GM12878 (cell line): Measurements from ENCODE around the gene PIK3C2B. TPM values are rescaled to one million over a fixed set of nuclear protein-coding genes. Genes with fewer than 3 reads are reported as not detected.
"Not testable (repeated sequence)": the region's sequence is repeated elsewhere in the genome, so short reads cannot be mapped to it uniquely, and the experiment has no call there.

Experiments
- ATAC-seq: fragments of 200-7000 bp; cut with Tn5 transposase; 3 replicates; pipeline ENCODE4 v1.9.1; 2020; ENCODE audit warnings: mild to moderate bottlenecking, moderate library complexity
- BruUV-seq: library from RNA; stranded (reverse); fragments of 400-500 nt; replicated peaks from 2 replicates; lab custom pipeline; 2021; lab: Mats Ljungman, UMichigan
- CTCF ChIA-PET: fragments of 300-600 bp; sonication (Branson Sonifier 250); formaldehyde crosslinking; extraction: SDS; loops from one replicate; lab custom pipeline; 2021; ENCODE audit warnings: inconsistent platforms; lab: Yijun Ruan, JAX
- POLR2A ChIA-PET: fragments of 350-600 bp; formaldehyde crosslinking; extraction: SDS; loops from one replicate; lab custom pipeline; 2021; ENCODE audit warnings: inconsistent platforms; lab: Charles Lee
- RAD21 ChIA-PET: fragments of 300-600 bp; sonication (Branson Sonifier 250); formaldehyde crosslinking; loops from one replicate; lab custom pipeline; 2023; ENCODE audit warnings: antibody characterized with exemption; ENCODE audit not compliant: unreplicated experiment; lab: Charles Lee
- SMC1A ChIA-PET: fragments of 300-600 bp; sonication (Branson Sonifier 250); formaldehyde crosslinking; loops from one replicate; lab custom pipeline; 2023; ENCODE audit not compliant: unreplicated experiment, uncharacterized antibody; lab: Charles Lee
- DNase-seq: peaks from one replicate; pipeline ENCODE4 v3.0.0-alpha.2; 2011; ENCODE audit warnings: low read depth, low spot score
- FAIRE-seq: peaks from 3 replicates; lab custom pipeline; 2011; peaks lifted over from hg19 to GRCh38; lab: Jason Lieb, UNC
- H2AFZ ChIP-seq: 2 replicates; pipeline ENCODE4 v1.6.0; 2011; ENCODE audit warnings: low read depth, low read length, control low read depth; ENCODE audit not compliant: control insufficient read depth
- H3K27ac ChIP-seq: 2 replicates; pipeline ENCODE4 v1.5.1; 2011; ENCODE audit warnings: control low read depth; ENCODE audit not compliant: control insufficient read depth, insufficient read depth
- H3K27me3 ChIP-seq, 2 experiments: replicated peaks in 1 of 2; 2 replicates each; pipeline versions ENCODE4 v1.6.0 to v1.6.1; 2011; ENCODE audit warnings: low read length in 1 of 2; ENCODE audit not compliant: control insufficient read depth in 2 of 2, insufficient read depth in 2 of 2
- H3K36me3 ChIP-seq, 2 experiments: 2 replicates each; pipeline ENCODE4 v1.5.1; 2011; ENCODE audit warnings: low read length in 1 of 2; ENCODE audit not compliant: control insufficient read depth in 2 of 2, insufficient read depth in 2 of 2
- H3K4me1 ChIP-seq: 2 replicates; pipeline ENCODE4 v1.6.1; 2011; ENCODE audit warnings: mild to moderate bottlenecking, low read length, moderate library complexity, mixed read lengths; ENCODE audit not compliant: control insufficient read depth, insufficient read depth
- H3K4me2 ChIP-seq: 2 replicates; pipeline ENCODE4 v1.6.0; 2011; ENCODE audit warnings: control low read depth; ENCODE audit not compliant: control insufficient read depth, insufficient read depth
- H3K4me3 ChIP-seq: fragments of 200-600 bp; sonication (generic); 2 replicates; pipeline ENCODE4 v1.5.1; 2016
- H3K79me2 ChIP-seq: 2 replicates; pipeline ENCODE4 v1.6.0; 2011; ENCODE audit warnings: low read length; ENCODE audit not compliant: control insufficient read depth, insufficient read depth
- H3K9ac ChIP-seq: 2 replicates; pipeline ENCODE4 v1.8.0; 2011; ENCODE audit warnings: low read length, control low read depth, mixed read lengths; ENCODE audit not compliant: control insufficient read depth, insufficient read depth
- H3K9me3 ChIP-seq: replicated peaks from 3 replicates; pipeline ENCODE4 v1.5.1; 2011; ENCODE audit warnings: mild to moderate bottlenecking, low read length; ENCODE audit not compliant: control insufficient read depth, insufficient read depth
- H4K20me1 ChIP-seq: 2 replicates; pipeline ENCODE4 v1.6.0; 2011; ENCODE audit not compliant: control insufficient read depth, insufficient read depth
- BACH1 ChIP-seq: fragments of 450-650 bp; IDR thresholded peaks from 2 replicates; pipeline ENCODE4 v1.6.1; 2017; ENCODE audit warnings: mild to moderate bottlenecking, borderline replicate concordance
- EP300 ChIP-seq, 2 experiments: fragments of 150-350 bp in 1 of 2; IDR thresholded peaks; 2 replicates each; pipeline ENCODE4 v1.6.1; 2011 to 2012; ENCODE audit warnings: low read depth in 2 of 2, low read length in 2 of 2, borderline replicate concordance in 1 of 2, improper control_type of control experiment in 1 of 2, inconsistent platforms in 1 of 2; ENCODE audit not compliant: control insufficient read depth in 1 of 2
- IKZF1 ChIP-seq: fragments of 450-650 bp; conservative IDR thresholded peaks from 2 replicates; pipeline ENCODE4 v1.6.1; 2017; ENCODE audit warnings: antibody characterized with exemption, mild to moderate bottlenecking
- KAT2A ChIP-seq: conservative IDR thresholded peaks from 2 replicates; pipeline ENCODE4 v1.6.1; 2011; ENCODE audit warnings: low read depth, low read length; ENCODE audit not compliant: control insufficient read depth
- NBN ChIP-seq: fragments of 450-650 bp; IDR thresholded peaks from 2 replicates; pipeline ENCODE4 v1.6.1; 2016
- NFIC ChIP-seq: IDR thresholded peaks from 2 replicates; pipeline ENCODE4 v1.6.1; 2012; ENCODE audit warnings: low read depth, mild to moderate bottlenecking, inconsistent platforms, low read length, moderate library complexity
- NFXL1 ChIP-seq: fragments of 450-650 bp; IDR thresholded peaks from 2 replicates; pipeline ENCODE4 v1.6.1; 2017; ENCODE audit warnings: antibody characterized with exemption, mild to moderate bottlenecking, borderline replicate concordance
- NR2F1 ChIP-seq: fragments of 450-650 bp; conservative IDR thresholded peaks from 2 replicates; pipeline ENCODE4 v1.6.1; 2017; ENCODE audit warnings: mild to moderate bottlenecking
- POU2F2 ChIP-seq: IDR thresholded peaks from 3 replicates; pipeline ENCODE4 v1.6.1; 2011; ENCODE audit warnings: low read depth, mild to moderate bottlenecking, low read length, borderline replicate concordance
- RUNX3 ChIP-seq: IDR thresholded peaks from 2 replicates; pipeline ENCODE4 v1.6.1; 2012; ENCODE audit warnings: low read length, inconsistent platforms
- SIX5 ChIP-seq: IDR thresholded peaks from 2 replicates; pipeline ENCODE4 v1.6.1; 2011; ENCODE audit warnings: mild to moderate bottlenecking, low read depth, low read length, moderate library complexity; ENCODE audit not compliant: severe bottlenecking
- SUZ12 ChIP-seq: fragments of 200-600 bp; sonication (generic); IDR thresholded peaks from one replicate; pipeline ENCODE4 v1.6.1; 2018; ENCODE audit warnings: antibody characterized with exemption, mild to moderate bottlenecking; ENCODE audit not compliant: unreplicated experiment
- TARDBP ChIP-seq: IDR thresholded peaks from 2 replicates; pipeline ENCODE4 v1.6.1; 2016; ENCODE audit warnings: borderline replicate concordance
- WGBS: methylation state at CpG from one replicate; pipeline ENCODE4 v1.1.6; 2016; ENCODE audit warnings: low lambda C conversion rate; ENCODE audit not compliant: insufficient replicate concordance, insufficient coverage; ENCODE audit errors: missing lambda C conversion rate; 5-methylcytosine and 5-hydroxymethylcytosine counted together
- in situ Hi-C: fragments of 300-500 bp; cut with MboI; formaldehyde crosslinking; loops from 9 replicates; pipeline ENCODE4 v1.14.3; 2018; ENCODE audit warnings: mixed read lengths
- intact Hi-C: fragments of 100-400 bp; cut with micrococcal nuclease; formaldehyde crosslinking; loops from one replicate; pipeline ENCODE4 v1.14.2; 2022; ENCODE audit not compliant: unreplicated experiment
- polyA plus RNA-seq, 11 experiments: library from polyadenylated mRNA; depleted of rRNA in 4 of 11; unstranded in 6 of 11; stranded (reverse) in 5 of 11; fragments of >200 nt; fragmentation: Nextera tagmentation in 4 of 11; fragmentation: Illumina TruSeq in 1 of 11; extraction: Ambion mirVana in 4 of 11; extraction: Trizol in 1 of 11; gene quantifications; 1 replicate in 1 of 11; 2 replicates in 10 of 11; pipeline versions ENCODE4 v1.2.1 to v1.2.3, GENCODE V29; 2011 to 2016; ENCODE audit warnings: inconsistent platforms in 2 of 11, missing spikeins in 2 of 11, low read depth in 1 of 11
- total RNA-seq, 4 experiments: library from RNA; depleted of rRNA in 3 of 4; stranded (reverse); fragments of >200 nt in 3 of 4; fragmentation: Illumina TruSeq in 1 of 4; extraction: Trizol in 1 of 4; gene quantifications; 2 replicates each; pipeline versions ENCODE4 v1.2.1 to v1.2.3, GENCODE V29; 2013 to 2021

Gene PIK3C2B
- total and polyA plus RNA-seq, 10 of the 15 experiments (the other 5 are each of a cell fraction or from before 2014, with no cell fraction given) = 2.2 to 38.1 (median 11.4) TPM

- FAIRE-seq, H3K9me3 ChIP-seq, H3K27me3 ChIP-seq, in situ Hi-C loops, intact Hi-C loops, DNase-seq, ATAC-seq, H2AFZ ChIP-seq, H3K4me3 ChIP-seq, H4K20me1 ChIP-seq, H3K27ac ChIP-seq, H3K9ac ChIP-seq, BruUV-seq, H3K4me2 ChIP-seq, H3K36me3 ChIP-seq: not testable (repeated sequence)
- ChIA-PET SMC1A (interaction anchor here (1.3 to 18.3 kb wide), 6 partner anchors 14 to 51 kb away, joined by 3 to 408 read pairs (median 5); partner anchors contain the start of gene PIK3C2B), CTCF (interaction anchor here (3.4 to 39.0 kb wide), 3 partner anchors 8 to 45 kb away, joined by 16 to 2021 read pairs (median 471); partner anchors contain the start of gene PIK3C2B), RAD21 (interaction anchor here (1.2 to 12.9 kb wide), 3 partner anchors 10 to 41 kb away, joined by 3 to 267 read pairs (median 16); partner anchors contain the start of gene PIK3C2B), POLR2A (interaction anchor here (0.6 to 1.9 kb wide), 2 partner anchors 20 to 33 kb away, joined by 6 to 8 read pairs; no protein-coding TSS in a partner anchor)
- Histone ChIP-seq H3K79me2 (peaks cover 31% of the 10 kb centered on the region), H3K4me1 (peaks cover 15% of the 10 kb centered on the region)
- 0 out of 2 replicates have a peak, but pooled peaks have one; percentile 20 for TF ChIP-seq NR2F1
- 85% methylated on average over 9 of the region's 9 CpGs for WGBS
These were observed 7.9 kb downstream of the PIK3C2B start for GRCh38 chr1:204486513-204487255.

DNA sequence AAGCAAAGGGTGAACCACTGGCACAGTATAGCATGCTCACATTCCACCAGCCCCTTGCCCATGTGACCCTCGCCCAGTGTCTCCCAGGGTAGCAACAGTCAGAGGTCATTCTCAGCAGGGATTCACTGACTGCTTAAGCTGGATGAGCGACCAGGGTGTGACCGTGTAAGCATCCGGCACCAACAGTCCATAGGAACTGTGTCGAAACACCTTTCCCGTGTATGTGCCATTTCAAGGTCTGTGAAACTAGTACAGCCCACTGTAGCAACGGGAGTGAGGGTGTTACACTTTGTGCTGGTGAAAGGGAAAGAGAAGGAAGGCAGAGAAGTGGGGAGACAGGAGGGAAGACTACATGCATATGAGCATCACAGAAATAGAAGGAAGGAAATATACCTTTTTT, 10.8 kb downstream of the PIK3C2B start:
- Histone ChIP-seq H2AFZ (no peak overlapping the region), H3K36me3 (peaks cover 0 to 4% of the 10 kb centered on the region in 2 experiments; a peak in 1 of 4 replicates), H3K9ac (no peak overlapping the region), H3K27ac (no peak overlapping the region), H3K4me1 (peaks cover 39% of the 10 kb centered on the region), H3K4me2 (no peak overlapping the region), H3K4me3 (no peak overlapping the region), H4K20me1 (0 out of 2 replicates have a peak, but pooled peaks cover 2% of the 10 kb centered on the region), H3K79me2 (peaks cover 26% of the 10 kb centered on the region), H3K9me3 (no peaks in the 10 kb centered on the region), H3K27me3 (no peaks in the 10 kb centered on the region)
- WGBS = 86% methylated on average over 7 of the region's 7 CpGs
- no TSS peak for BruUV-seq
- ChIA-PET POLR2A (interaction anchor here (2.2 kb wide), 1 partner anchor 10 kb away, joined by 8 read pairs; no protein-coding TSS in a partner anchor), SMC1A (interaction anchor here (18.3 kb wide), 1 partner anchor 16 kb away, joined by 408 read pairs; the partner anchor contains the start of gene PIK3C2B), RAD21 (interaction anchor here (7.3 to 12.9 kb wide), 2 partner anchors 13 to 35 kb away, joined by 101 to 267 read pairs; partner anchors contain the start of gene PIK3C2B), CTCF (interaction anchor here (18.8 to 39.0 kb wide), 2 partner anchors 17 to 42 kb away, joined by 471 to 2021 read pairs; partner anchors contain the start of gene PIK3C2B)
- intact Hi-C loops = no loop called here
- no peak for ATAC-seq
- no peak for TF ChIP-seq SIX5
- TF ChIP-seq TARDBP = no peak
- TF ChIP-seq RUNX3 = no peak
- TF ChIP-seq POU2F2 = no peak
- TF ChIP-seq BACH1 = no peak
- TF ChIP-seq NBN = no peak
- no peak for TF ChIP-seq IKZF1
- no peak for TF ChIP-seq NFXL1
- TF ChIP-seq KAT2A = no peak
- TF ChIP-seq EP300 (IDR thresholded peaks at IDR 0.05; ENCODE audit: borderline replicate concordance in 1 of 2, control insufficient read depth in 1 of 2, low read depth in 2 of 2, low read length in 2 of 2) = no peak
- TF ChIP-seq SUZ12 = no peak
- TF ChIP-seq NFIC = no peak
- no peak for FAIRE-seq
- in situ Hi-C loops = no loop called here
- DNase-seq = no peak
